Transverse colon (tissue), 4 donors: ENCODE measurements around the gene PRKAA2.

Source experiments
- CTCF ChIP-seq, 5 experiments: fragments of 200-600 bp in 3 of 5; fragments of 450-650 bp in 2 of 5; sonication (generic) in 3 of 5; IDR thresholded peaks; 1 replicate in 2 of 5; 2 replicates in 3 of 5; pipeline ENCODE4 v1.5.1; 2016 to 2017; ENCODE audit warnings: antibody characterized with exemption in 5 of 5, inconsistent platforms in 3 of 5, mild to moderate bottlenecking in 2 of 5, moderate library complexity in 1 of 5
- EP300 ChIP-seq: sonication (generic); formaldehyde crosslinking; IDR thresholded peaks from one replicate; pipeline ENCODE4 v1.6.1; 2017; ENCODE audit warnings: antibody characterized with exemption, low read depth
- POLR2A ChIP-seq: fragments of 450-650 bp; IDR thresholded peaks from one replicate; pipeline ENCODE4 v1.6.1; 2016; ENCODE audit warnings: antibody characterized with exemption, mild to moderate bottlenecking, moderate library complexity
- POLR2AphosphoS5 ChIP-seq, 3 donors: sonication (generic); formaldehyde crosslinking; IDR thresholded peaks; one replicate each; pipeline ENCODE4 v1.6.1; 2016; ENCODE audit warnings: antibody characterized with exemption in 3 of 3

DNA sequence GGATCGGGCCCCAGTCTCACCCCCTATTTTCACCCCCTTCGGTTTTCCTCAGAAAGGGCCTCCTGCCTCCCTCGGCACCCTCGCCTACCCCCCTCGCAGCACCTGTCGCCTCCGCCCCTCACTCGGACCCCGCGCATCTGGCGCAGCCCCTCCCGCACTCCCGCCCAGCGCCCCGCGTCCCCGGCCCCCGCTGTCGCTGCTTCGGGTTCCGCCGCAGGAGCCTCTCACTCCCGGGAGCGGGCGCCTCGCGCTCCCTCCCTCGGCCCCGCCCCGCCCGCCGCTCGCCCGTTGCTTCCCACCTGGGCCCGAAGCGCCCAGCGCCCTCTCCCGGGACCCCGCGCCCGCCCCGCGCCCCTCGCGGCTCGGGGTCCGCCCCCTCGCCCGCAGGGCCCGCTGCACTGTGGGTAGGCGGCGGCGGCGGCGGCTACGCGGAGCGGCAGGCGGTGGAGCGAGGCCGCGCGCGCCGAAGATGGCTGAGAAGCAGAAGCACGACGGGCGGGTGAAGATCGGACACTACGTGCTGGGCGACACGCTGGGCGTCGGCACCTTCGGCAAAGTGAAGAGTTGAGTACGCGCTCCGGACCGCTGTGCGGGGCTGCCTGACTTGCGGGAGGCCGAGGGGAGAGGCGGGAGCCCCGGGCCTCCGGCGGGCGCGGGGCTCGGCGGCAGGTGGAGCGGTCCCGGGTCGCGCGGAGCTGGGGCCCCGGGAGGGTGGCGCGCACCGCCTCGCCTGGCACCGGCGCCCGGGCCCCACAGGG, at the start of gene PRKAA2:
- TF ChIP-seq POLR2AphosphoS5 (IDR thresholded peaks at IDR 0.05) (no peak), POLR2A (no peak), CTCF (IDR thresholded peaks at IDR 0.05) (no peak), EP300 (no peak)
